KMS-11 (cell line): ENCODE data around the gene GLI3.

Experiments
- H2AFZ ChIP-seq: fragments of 200-600 bp; sonication (generic); 2 replicates; pipeline ENCODE4 v1.6.1; 2016; ENCODE audit warnings: antibody characterized with exemption, mixed run types, low read depth
- H3K27ac ChIP-seq: fragments of 200-600 bp; sonication (generic); 2 replicates; pipeline ENCODE4 v1.6.1; 2016; ENCODE audit warnings: mild to moderate bottlenecking, mixed run types
- H3K27me3 ChIP-seq: fragments of 200-600 bp; sonication (generic); 2 replicates; pipeline ENCODE4 v1.6.1; 2017; ENCODE audit warnings: mild to moderate bottlenecking, low read depth, mixed run types, moderate library complexity; ENCODE audit not compliant: insufficient read depth
- H3K36me3 ChIP-seq: fragments of 200-600 bp; sonication (generic); 2 replicates; pipeline ENCODE4 v1.6.1; 2017; ENCODE audit warnings: mild to moderate bottlenecking, mixed run types; ENCODE audit not compliant: insufficient read depth
- H3K4me1 ChIP-seq: fragments of 200-600 bp; sonication (generic); 2 replicates; pipeline ENCODE4 v1.6.1; 2016; ENCODE audit warnings: mild to moderate bottlenecking, low read depth, mixed run types; ENCODE audit not compliant: poor library complexity, severe bottlenecking
- H3K4me2 ChIP-seq: fragments of 200-600 bp; sonication (generic); 2 replicates; pipeline ENCODE4 v1.7.0; 2016; ENCODE audit warnings: mild to moderate bottlenecking, mixed run types
- H3K4me3 ChIP-seq: fragments of 200-600 bp; sonication (generic); IDR thresholded peaks from 2 replicates; pipeline ENCODE4 v1.6.1; 2017; ENCODE audit warnings: low read depth, low read length, mixed read lengths; ENCODE audit not compliant: insufficient read depth
- H3K79me2 ChIP-seq: fragments of 200-600 bp; sonication (generic); 2 replicates; pipeline ENCODE4 v1.6.1; 2016; ENCODE audit warnings: low read depth, mixed run types; ENCODE audit not compliant: insufficient read depth
- H3K9ac ChIP-seq: fragments of 200-600 bp; sonication (generic); 2 replicates; pipeline ENCODE4 v1.6.1; 2016; ENCODE audit warnings: mild to moderate bottlenecking, mixed run types
- H4K20me1 ChIP-seq: fragments of 200-600 bp; sonication (generic); 2 replicates; pipeline ENCODE4 v1.6.1; 2016; ENCODE audit warnings: mild to moderate bottlenecking, mixed run types; ENCODE audit not compliant: insufficient read depth
- TF ChIP-seq, protein P1 (sequence below): fragments of 200-600 bp; sonication (generic); conservative IDR thresholded peaks from 2 replicates; pipeline ENCODE4 v1.6.1; 2017; ENCODE audit warnings: low read depth, mild to moderate bottlenecking, antibody characterized with exemption, low read length, moderate library complexity, mixed read lengths

Gene GLI3

DNA sequence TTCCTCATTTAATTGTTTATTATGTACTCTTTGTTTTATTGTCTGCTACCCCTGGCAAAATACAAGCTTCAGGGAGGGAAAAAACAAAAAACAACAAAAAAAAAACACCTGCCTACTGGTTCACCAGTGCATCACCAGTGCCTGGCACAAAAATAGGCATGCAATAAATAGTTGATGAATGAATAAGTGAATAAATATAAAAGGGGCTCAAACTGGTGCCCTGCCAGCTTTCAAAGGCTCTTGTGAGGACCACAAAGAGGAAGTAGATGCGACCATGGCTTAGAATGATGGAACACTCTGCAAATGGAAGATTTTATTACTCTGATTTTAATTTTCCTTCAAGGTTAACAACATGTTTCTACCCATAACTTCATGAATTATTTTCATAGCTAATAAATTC lies 321.1 kb downstream of the GLI3 start:
- Histone ChIP-seq H3K27ac (no peak overlapping the region), H3K36me3 (no peaks in the 10 kb centered on the region), H3K9ac (no peak overlapping the region), H2AFZ (no peak overlapping the region), H3K4me2 (no peak overlapping the region), H3K79me2 (no peaks in the 10 kb centered on the region), H3K4me1 (no peaks in the 10 kb centered on the region), H3K4me3 (no peak overlapping the region), H4K20me1 (no peaks in the 10 kb centered on the region), H3K27me3 (no peaks in the 10 kb centered on the region)
- TF ChIP-seq, protein P1, sequence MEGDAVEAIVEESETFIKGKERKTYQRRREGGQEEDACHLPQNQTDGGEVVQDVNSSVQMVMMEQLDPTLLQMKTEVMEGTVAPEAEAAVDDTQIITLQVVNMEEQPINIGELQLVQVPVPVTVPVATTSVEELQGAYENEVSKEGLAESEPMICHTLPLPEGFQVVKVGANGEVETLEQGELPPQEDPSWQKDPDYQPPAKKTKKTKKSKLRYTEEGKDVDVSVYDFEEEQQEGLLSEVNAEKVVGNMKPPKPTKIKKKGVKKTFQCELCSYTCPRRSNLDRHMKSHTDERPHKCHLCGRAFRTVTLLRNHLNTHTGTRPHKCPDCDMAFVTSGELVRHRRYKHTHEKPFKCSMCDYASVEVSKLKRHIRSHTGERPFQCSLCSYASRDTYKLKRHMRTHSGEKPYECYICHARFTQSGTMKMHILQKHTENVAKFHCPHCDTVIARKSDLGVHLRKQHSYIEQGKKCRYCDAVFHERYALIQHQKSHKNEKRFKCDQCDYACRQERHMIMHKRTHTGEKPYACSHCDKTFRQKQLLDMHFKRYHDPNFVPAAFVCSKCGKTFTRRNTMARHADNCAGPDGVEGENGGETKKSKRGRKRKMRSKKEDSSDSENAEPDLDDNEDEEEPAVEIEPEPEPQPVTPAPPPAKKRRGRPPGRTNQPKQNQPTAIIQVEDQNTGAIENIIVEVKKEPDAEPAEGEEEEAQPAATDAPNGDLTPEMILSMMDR, result no peak

DNA sequence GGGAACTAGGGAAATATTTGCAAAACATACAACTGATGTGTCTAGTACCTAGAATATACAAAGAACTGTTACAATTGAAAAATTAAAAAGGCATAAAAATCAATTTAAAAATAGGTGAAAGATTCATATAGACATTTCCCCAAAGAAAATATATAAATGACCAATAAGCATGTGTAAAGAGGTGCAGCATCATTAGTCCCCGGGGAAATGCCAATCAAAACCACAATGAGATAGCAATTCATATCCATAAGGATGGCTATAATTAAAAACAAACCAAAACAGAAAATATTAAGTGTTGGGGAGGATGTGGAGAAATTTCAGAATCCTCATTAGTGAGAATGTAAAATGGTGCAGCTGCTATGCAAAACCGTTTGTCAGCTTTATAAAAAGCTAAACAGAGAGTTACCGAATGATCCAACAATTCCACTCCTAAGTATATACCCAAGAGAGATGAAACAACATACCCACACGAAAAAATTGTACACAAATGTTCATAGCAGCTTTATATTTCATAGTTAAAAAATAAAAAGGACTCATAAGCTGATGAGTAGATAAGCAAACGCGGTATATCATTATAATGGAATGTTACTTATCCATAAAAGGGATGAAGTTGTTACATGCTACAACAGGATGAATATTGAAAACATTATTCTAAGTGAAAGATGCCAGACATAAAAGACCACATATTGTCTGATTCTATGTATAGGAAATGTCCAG lies 324.0 kb downstream of the GLI3 start:
- H3K4me2 ChIP-seq, result no peak overlapping the region
- H3K4me3 ChIP-seq, result no peak overlapping the region
- no peaks in the 10 kb centered on the region for H3K27me3 ChIP-seq
- no peaks in the 10 kb centered on the region for H3K4me1 ChIP-seq
- H4K20me1 ChIP-seq, result no peaks in the 10 kb centered on the region
- H3K79me2 ChIP-seq, result no peaks in the 10 kb centered on the region
- no peaks in the 10 kb centered on the region for H3K36me3 ChIP-seq
- H3K27ac ChIP-seq, result no peak overlapping the region
- no peak overlapping the region for H2AFZ ChIP-seq
- H3K9ac ChIP-seq, result no peak overlapping the region
- TF ChIP-seq, protein P1, result no peak

DNA sequence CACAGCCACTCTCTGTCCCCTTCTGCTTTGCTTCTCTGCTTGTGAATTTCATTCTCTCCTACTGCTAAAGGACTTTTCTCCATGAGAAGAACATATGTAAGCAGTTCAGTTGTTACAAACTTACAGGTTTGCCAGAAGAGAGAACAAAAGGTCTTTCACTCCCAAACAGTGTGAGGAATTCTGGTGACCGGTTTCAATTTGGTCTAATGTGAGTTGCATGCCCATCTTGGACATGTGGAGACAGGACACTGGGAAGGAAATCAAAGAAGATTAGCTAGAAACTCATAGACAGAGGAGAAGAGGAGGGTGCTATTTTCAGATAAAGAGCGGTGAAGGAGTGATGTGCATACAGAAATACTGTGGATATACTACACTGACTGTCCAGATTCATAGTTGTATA lies 324.6 kb downstream of the GLI3 start:
- no peaks in the 10 kb centered on the region for H4K20me1 ChIP-seq

DNA sequence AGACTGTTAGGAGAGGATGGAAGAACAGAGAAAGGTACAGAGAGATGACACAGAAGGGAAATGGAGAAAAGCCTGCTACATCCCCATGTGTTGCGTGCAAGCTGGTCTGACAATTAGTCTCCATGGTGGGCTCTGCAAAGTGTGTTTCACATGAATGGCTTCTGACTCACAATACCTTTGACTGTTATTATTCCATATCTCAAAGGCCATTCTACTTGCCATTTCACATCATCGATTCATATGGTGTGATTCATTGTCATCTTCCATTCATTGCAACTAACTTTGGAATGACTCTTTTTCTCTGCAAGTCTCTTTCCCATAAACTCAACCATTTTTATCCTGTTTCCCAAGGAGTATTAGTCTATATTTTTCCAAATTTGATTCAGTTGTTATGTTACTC lies 325.2 kb downstream of the GLI3 start:
- no peak overlapping the region for H3K9ac ChIP-seq
- no peaks in the 10 kb centered on the region for H4K20me1 ChIP-seq
- H3K4me2 ChIP-seq, result no peak overlapping the region
- no peak overlapping the region for H3K4me3 ChIP-seq
- TF ChIP-seq, protein P1, result no peak
- H3K27me3 ChIP-seq, result no peaks in the 10 kb centered on the region
- no peaks in the 10 kb centered on the region for H3K79me2 ChIP-seq
- H3K4me1 ChIP-seq, result no peaks in the 10 kb centered on the region
- no peak overlapping the region for H3K27ac ChIP-seq
- H3K36me3 ChIP-seq, result no peaks in the 10 kb centered on the region
- no peak overlapping the region for H2AFZ ChIP-seq

More for the DNA sequence above, 324.6 kb downstream of the GLI3 start:
- no peak overlapping the region for H2AFZ ChIP-seq
- no peak overlapping the region for H3K4me2 ChIP-seq
- TF ChIP-seq, protein P1, result no peak
- H3K27me3 ChIP-seq, result no peaks in the 10 kb centered on the region
- no peaks in the 10 kb centered on the region for H3K79me2 ChIP-seq
- H3K4me1 ChIP-seq, result no peaks in the 10 kb centered on the region
- no peak overlapping the region for H3K27ac ChIP-seq
- no peaks in the 10 kb centered on the region for H3K36me3 ChIP-seq
- H3K9ac ChIP-seq, result no peak overlapping the region
- H3K4me3 ChIP-seq, result no peak overlapping the region
